Loucy (cell line): ENCODE results near the gene TUBB4B.

Experiments used
- CTCF ChIP-seq: fragments of 200-600 bp; sonication (generic); conservative IDR thresholded peaks from 2 replicates; pipeline ENCODE4 v1.5.1; 2014; ENCODE audit warnings: mild to moderate bottlenecking, antibody characterized with exemption, low read length
- EZH2phosphoT487 ChIP-seq: fragments of 200-600 bp; IDR thresholded peaks from 2 replicates; pipeline ENCODE4 v1.6.1; 2018; ENCODE audit warnings: antibody characterized with exemption, mild to moderate bottlenecking, moderate library complexity, borderline replicate concordance

GRCh38 chr9:137227853-137228505 lies 13.1 kb upstream of the TUBB4B start:
- TF ChIP-seq EZH2phosphoT487 = no peak
- no peak for TF ChIP-seq CTCF
